Spleen (tissue), 11 donors: Measurements from ENCODE around the gene DET1. TPM values are rescaled to one million over a fixed set of nuclear protein-coding genes. Genes with fewer than 3 reads are reported as not detected.
A peak's percentile ranks its signal among the peaks of the same experiment; 100 is the strongest.
"Not testable (repeated sequence)": the region's sequence is repeated elsewhere in the genome, so short reads cannot be mapped to it uniquely, and the experiment has no call there.

ENCODE experiments used
- DNase-seq: peaks from one replicate; pipeline ENCODE4 v3.0.0-alpha.2; 2020
- H3K27ac ChIP-seq, 8 donors: fragments of 200-600 bp; sonication (generic) in 7 of 8; 1 replicate in 4 of 8; 2 replicates in 4 of 8; pipeline versions ENCODE4 v1.5.0 to v1.8.0; 2016 to 2021; ENCODE audit warnings: inconsistent platforms in 4 of 8, mild to moderate bottlenecking in 4 of 8, moderate library complexity in 1 of 8
- H3K27me3 ChIP-seq, 7 donors: fragments of 200-600 bp; sonication (generic) in 6 of 7; replicated peaks in 1 of 7; 1 replicate in 4 of 7; 2 replicates in 3 of 7; pipeline versions ENCODE4 v1.5.0 to v1.8.0; 2016 to 2021; ENCODE audit warnings: inconsistent platforms in 3 of 7, mild to moderate bottlenecking in 1 of 7
- H3K36me3 ChIP-seq, 6 donors: fragments of 200-600 bp; sonication (generic) in 5 of 6; 1 replicate in 4 of 6; 2 replicates in 2 of 6; pipeline versions ENCODE4 v1.5.0 to v1.8.0; 2016 to 2021; ENCODE audit warnings: inconsistent platforms in 2 of 6
- H3K4me1 ChIP-seq, 6 donors: fragments of 200-600 bp; sonication (generic) in 5 of 6; 1 replicate in 3 of 6; 2 replicates in 3 of 6; pipeline versions ENCODE4 v1.5.0 to v1.8.0; 2016 to 2021; ENCODE audit warnings: inconsistent platforms in 3 of 6
- H3K4me3 ChIP-seq, 8 donors: fragments of 200-600 bp; sonication (generic) in 7 of 8; 1 replicate in 4 of 8; 2 replicates in 4 of 8; pipeline versions ENCODE4 v1.5.0 to v1.8.0; 2016 to 2021; ENCODE audit warnings: inconsistent platforms in 4 of 8, mild to moderate bottlenecking in 4 of 8, moderate library complexity in 2 of 8
- H3K9me3 ChIP-seq, 8 donors: fragments of 200-600 bp; sonication (generic) in 7 of 8; 1 replicate in 4 of 8; 2 replicates in 4 of 8; pipeline versions ENCODE4 v1.5.0 to v1.8.0; 2016 to 2021; ENCODE audit warnings: inconsistent platforms in 4 of 8
- POLR2A ChIP-seq, 3 donors: fragments of 450-650 bp; IDR thresholded peaks; one replicate each; pipeline ENCODE4 v1.5.1; 2017; ENCODE audit warnings: antibody characterized with exemption in 3 of 3, mild to moderate bottlenecking in 1 of 3
- POLR2AphosphoS5 ChIP-seq, 3 donors: sonication (generic); formaldehyde crosslinking; IDR thresholded peaks; one replicate each; pipeline ENCODE4 v1.5.1; 2017; ENCODE audit warnings: antibody characterized with exemption in 3 of 3
- WGBS, 5 donors: extraction: QIAGEN DNeasy Blood & Tissue Kit in 3 of 5; methylation state at CpG; one replicate each; pipeline versions ENCODE4 v1.1.5 to v1.1.7; 2013 to 2018; 5-methylcytosine and 5-hydroxymethylcytosine counted together
- intact Hi-C: fragments of 100-400 bp; cut with DNase I; formaldehyde crosslinking; loops from one replicate; pipeline ENCODE4 v1.15.0; 2023; ENCODE audit warnings: low total_unique reads
- polyA plus RNA-seq, 3 donors: library from polyadenylated mRNA; stranded (reverse); fragments of 200-250 nt; gene quantifications; one replicate each; pipeline ENCODE4 v1.2.1, GENCODE V29; 2013
- total RNA-seq, 7 donors: library from RNA; depleted of rRNA in 3 of 7; stranded (reverse); fragments of >200 nt in 3 of 7; fragmentation: NEBNext Ultra II Directional in 4 of 7; extraction: Animal tissue kit (Norgen Biotek cat#: 25700) in 4 of 7; gene quantifications; one replicate each; pipeline versions ENCODE4 v1.1.0 to v1.2.1, GENCODE V29; 2016 to 2021
- TF ChIP-seq, protein P1 (sequence below), 11 experiments: fragments of 200-600 bp in 7 of 11; fragments of 450-650 bp in 4 of 11; sonication (generic) in 4 of 11; IDR thresholded peaks in 8 of 11; conservative IDR thresholded peaks in 3 of 11; 1 replicate in 7 of 11; 2 replicates in 4 of 11; pipeline versions ENCODE4 v1.4.0 to v1.8.0; 2016 to 2021; ENCODE audit warnings: antibody characterized with exemption in 11 of 11, inconsistent platforms in 4 of 11, mild to moderate bottlenecking in 1 of 11
- donor health status: healthy with polysubstance abuse.
- donor health status: DM: no; HTN: no; CAD: no; lungs with moderate emphysema.
- donor health status: DM: no; HTN: no; CAD: no.
- donor health status: Bipolar disorder and iron deficiency.
- donor health status: healthy.
- donor health status: DM: no; HTN: no; CAD: no.
- donor health status: DM: yes; HTN: yes; CAD: no.

The DET1 gene
- total and polyA plus RNA-seq, 10 donors = 1.3 to 11.5 (median 8.3) TPM

DNA sequence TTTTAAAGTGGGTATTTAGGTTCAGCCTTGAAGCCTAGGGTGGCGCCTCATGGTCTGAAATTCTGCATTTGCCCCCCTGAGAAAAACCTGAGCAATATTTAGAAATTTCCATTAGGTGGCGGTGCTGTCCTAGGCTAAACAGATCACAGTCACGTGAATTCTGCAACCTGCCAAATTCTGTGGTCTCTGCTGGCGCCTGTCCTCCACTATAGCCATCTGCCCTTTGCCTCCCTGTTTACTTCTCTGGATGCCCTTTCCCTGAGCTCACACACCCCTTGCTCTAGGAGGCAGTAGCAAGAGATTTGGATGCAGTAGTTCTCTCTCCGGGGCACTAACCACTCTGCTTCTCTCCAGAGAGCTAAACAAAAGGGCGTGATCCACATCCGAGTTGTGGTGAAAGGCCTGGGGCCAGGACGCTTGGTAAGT, 69.8 kb downstream of the DET1 start:
- 66 to 80% (median 77%) methylated on average over 8 of the region's 8 CpGs for WGBS, 5 donors
- TF ChIP-seq POLR2A (IDR thresholded peaks at IDR 0.05) = no peak
- no peak for TF ChIP-seq POLR2AphosphoS5 (IDR thresholded peaks at IDR 0.05)
- TF ChIP-seq, protein P1, sequence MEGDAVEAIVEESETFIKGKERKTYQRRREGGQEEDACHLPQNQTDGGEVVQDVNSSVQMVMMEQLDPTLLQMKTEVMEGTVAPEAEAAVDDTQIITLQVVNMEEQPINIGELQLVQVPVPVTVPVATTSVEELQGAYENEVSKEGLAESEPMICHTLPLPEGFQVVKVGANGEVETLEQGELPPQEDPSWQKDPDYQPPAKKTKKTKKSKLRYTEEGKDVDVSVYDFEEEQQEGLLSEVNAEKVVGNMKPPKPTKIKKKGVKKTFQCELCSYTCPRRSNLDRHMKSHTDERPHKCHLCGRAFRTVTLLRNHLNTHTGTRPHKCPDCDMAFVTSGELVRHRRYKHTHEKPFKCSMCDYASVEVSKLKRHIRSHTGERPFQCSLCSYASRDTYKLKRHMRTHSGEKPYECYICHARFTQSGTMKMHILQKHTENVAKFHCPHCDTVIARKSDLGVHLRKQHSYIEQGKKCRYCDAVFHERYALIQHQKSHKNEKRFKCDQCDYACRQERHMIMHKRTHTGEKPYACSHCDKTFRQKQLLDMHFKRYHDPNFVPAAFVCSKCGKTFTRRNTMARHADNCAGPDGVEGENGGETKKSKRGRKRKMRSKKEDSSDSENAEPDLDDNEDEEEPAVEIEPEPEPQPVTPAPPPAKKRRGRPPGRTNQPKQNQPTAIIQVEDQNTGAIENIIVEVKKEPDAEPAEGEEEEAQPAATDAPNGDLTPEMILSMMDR (IDR thresholded peaks at IDR 0.05 in 8 of 11, conservative IDR thresholded peaks at IDR 0.05 in 3 of 11) = peak in 7 of 11 experiments; percentile 19 to 50 (median 23)
- no peak overlapping the region for H3K4me3 ChIP-seq
- intact Hi-C loops = no loop called here
- no peaks in the 10 kb centered on the region for H3K9me3 ChIP-seq
- no peaks in the 10 kb centered on the region for H3K27me3 ChIP-seq
- H3K27ac ChIP-seq = no peak overlapping the region
- no peak for DNase-seq
- peaks cover 0 to 6% (median 0%) of the 10 kb centered on the region in 6 donors for H3K4me1 ChIP-seq
- peaks cover 0 to 96% (median 81%) of the 10 kb centered on the region in 6 donors for H3K36me3 ChIP-seq

DNA sequence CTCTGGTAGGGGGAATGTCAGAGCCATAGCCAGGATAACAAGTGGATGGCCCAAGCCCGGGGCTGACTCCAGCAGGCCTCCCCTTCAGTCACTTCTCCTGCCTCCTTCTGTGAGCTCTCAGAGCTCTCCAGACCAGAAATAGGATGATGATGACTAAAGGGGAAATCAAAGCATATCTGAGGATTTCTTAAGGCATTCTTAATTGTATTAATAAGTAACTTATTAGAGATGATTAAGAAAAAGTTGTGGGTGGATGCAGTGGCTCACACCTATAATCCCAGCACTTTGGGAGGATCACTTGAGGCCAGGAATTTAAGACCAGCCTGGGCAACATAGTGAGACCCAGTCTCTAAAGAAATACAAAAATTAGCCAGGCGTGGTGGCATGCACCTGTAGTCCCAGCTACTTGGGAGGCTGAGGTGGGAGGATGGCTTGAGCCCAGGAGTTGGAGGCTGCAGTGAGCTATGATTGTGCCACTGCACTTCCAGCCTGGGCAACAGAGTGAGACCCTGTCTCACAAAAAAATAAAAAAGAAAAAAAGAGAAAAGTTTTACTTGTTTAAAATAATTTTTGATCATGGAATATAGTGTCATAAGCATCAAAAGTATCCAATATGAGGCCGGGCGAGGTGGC, 72.7 kb downstream of the DET1 start:
- H3K27ac ChIP-seq, H3K27me3 ChIP-seq, H3K9me3 ChIP-seq, DNase-seq, intact Hi-C loops, H3K4me3 ChIP-seq: not testable (repeated sequence)
- 94 to 99% (median 97%) methylated on average over 4 of the region's 4 CpGs for WGBS, 5 donors
- Histone ChIP-seq H3K36me3 (peaks cover 0 to 96% (median 69%) of the 10 kb centered on the region in 6 donors), H3K4me1 (peaks cover 5 to 29% (median 14%) of the 10 kb centered on the region in 6 donors)

DNA sequence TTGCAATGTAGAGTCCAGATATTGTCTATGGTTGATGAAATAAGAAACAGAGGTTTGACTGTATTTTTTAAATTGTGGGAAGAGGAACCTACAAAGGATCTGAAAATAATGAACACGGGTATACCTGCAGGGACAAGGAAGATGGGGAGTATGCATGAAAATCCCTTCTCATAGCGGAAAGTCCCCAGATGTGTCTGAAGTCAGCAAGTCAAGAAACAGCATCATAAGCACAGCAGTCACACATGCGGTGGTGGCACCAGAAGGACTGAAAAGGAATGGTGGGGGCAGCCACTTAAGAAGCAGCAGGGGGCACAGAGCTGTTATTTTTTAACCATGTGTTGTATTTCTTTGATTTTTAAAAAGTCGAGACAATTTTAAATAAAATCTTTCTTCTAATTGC, 74.3 kb downstream of the DET1 start:
- no peak overlapping the region for H3K27ac ChIP-seq
- H3K9me3 ChIP-seq = no peaks in the 10 kb centered on the region
- whole genome bisulfite sequencing, 5 donors = 70 to 87% (median 78%) methylated on average over 4 of the region's 4 CpGs
- H3K4me1 ChIP-seq = peaks cover 14 to 40% (median 24%) of the 10 kb centered on the region in 6 donors
- H3K27me3 ChIP-seq = no peaks in the 10 kb centered on the region
- TF ChIP-seq POLR2AphosphoS5 (IDR thresholded peaks at IDR 0.05) = no peak
- TF ChIP-seq, protein P1 (IDR thresholded peaks at IDR 0.05 in 8 of 11, conservative IDR thresholded peaks at IDR 0.05 in 3 of 11) = no peak
- TF ChIP-seq POLR2A (IDR thresholded peaks at IDR 0.05) = no peak
- intact Hi-C loops = no loop called here
- no peak for DNase-seq
- H3K36me3 ChIP-seq = peaks cover 0 to 81% (median 55%) of the 10 kb centered on the region in 6 donors
- no peak overlapping the region for H3K4me3 ChIP-seq

DNA sequence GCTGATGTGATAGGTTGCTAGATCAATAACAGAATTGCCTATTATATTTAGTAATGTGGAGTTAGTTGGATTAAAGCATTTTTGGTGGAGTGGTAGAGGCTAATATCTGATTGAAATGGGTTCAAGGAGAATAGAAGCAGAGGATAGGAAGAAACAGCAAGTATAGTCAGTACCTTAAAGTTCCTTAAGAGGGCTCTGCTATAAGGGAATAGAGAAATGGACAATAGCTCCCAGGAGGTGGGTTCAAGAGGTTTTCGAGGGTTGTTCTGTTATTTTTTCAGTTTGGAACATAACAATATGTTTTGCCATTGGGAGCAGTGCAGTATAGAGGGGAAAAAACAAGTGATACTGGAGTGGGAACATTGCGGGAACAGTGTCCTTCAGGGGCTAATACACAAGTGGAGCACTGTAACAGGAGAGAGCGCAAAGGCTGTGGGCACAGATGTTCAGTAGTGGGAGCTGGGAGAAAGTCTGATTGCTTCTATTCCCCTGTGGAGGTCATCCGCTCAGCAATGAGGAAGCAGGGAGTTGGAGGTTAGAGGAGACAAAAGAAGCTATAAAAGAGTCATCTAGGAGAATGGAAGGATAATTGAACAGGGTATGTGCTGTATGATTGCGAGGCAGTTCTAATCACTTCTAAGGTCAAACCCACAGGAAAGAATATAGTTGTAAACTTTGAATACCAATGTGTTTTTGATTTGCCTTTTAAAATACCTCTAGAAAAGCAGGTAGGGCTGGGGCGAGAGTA, 75.7 kb downstream of the DET1 start:
- peaks cover 24 to 51% (median 32%) of the 10 kb centered on the region in 6 donors for H3K4me1 ChIP-seq
- WGBS, 5 donors = 93 to 97% (median 95%) methylated on average over 6 of the region's 6 CpGs
- intact Hi-C loops = no loop called here
- H3K4me3 ChIP-seq = no peak overlapping the region
- H3K27me3 ChIP-seq = no peaks in the 10 kb centered on the region
- no peak overlapping the region for H3K27ac ChIP-seq
- no peak for DNase-seq
- TF ChIP-seq POLR2AphosphoS5 (IDR thresholded peaks at IDR 0.05) = no peak
- TF ChIP-seq, protein P1 (IDR thresholded peaks at IDR 0.05 in 8 of 11, conservative IDR thresholded peaks at IDR 0.05 in 3 of 11) = no peak
- no peak for TF ChIP-seq POLR2A (IDR thresholded peaks at IDR 0.05)
- H3K9me3 ChIP-seq = no peaks in the 10 kb centered on the region
- H3K36me3 ChIP-seq = peaks cover 0 to 66% (median 42%) of the 10 kb centered on the region in 6 donors
